ENCODE data around the gene ESCO1.
A peak's percentile ranks its signal among the peaks of the same experiment; 100 is the strongest.

ESCO1 gene

DNA sequence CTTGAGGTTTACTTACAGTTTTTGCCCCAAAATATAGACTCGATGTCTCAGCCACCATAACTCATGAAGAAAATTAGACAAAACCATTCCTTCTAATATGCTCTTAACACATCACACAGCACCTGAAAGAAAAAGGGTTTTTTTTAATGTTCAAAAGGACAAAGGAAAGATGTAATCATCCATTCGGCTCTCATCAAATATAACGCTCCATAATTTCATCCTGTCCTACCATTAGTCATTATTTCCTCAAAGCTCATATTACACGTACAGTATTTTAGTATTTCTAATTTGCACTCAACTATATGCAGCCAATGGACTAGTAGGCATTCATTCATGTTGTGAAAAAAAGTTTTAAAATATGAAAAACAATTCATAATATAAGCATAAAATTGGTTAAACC is 24.8 kb downstream of the ESCO1 start:
- no peak for DNase-seq

DNA sequence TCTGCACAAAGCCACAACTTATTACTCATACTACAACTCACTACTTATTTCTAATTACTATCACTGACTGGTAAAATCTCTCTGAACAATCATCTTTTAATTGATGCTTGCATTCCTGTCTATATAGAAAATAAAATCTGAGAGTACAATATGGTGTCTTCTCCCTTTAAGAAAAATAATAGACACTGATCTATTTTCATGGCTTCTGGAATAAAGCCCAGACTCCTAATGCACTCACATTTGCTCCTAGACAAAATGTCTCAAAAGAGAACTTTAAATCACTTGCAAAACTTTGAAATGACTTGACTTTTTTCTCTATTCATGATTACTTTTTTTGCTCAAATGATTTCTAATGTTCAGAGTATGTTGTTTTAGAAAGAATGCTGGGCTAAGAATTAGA is 28.7 kb downstream of the ESCO1 start:
- DNase-seq = no peak

GRCh38 chr18:21559195-21559594 is 41.3 kb downstream of the ESCO1 start:
- DNase-seq = no peak

DNA sequence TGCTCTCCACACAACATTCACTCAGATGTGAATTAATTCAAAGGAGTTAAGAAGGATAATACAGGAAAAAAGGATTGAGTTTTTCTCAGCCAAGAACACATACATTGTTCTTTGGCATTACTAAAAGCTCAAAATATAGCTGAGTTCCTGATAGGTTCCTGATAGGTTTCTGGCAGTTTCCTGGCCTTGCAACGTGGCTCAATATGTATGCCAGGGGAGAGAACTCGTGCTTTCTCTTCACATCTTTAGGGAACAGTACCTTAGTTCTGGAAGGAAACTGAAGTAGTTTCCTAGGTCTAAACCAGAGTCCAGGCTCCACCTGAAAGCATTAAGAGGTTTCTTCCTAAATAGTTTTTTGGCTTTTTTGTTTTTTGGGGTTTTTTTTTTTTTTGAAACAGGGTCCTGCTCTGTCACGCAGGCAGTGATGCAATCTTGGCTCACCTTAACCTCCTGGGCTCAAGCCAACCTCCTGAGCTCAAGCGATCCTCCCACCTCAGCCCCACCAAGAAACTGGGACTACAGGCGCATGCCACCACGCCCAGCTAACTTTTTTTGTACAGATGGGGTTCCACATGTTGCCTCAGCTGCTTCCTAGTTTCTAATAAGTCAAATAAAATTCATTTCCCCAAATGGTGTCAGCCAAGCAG is 42.8 kb downstream of the ESCO1 start:
- DNase-seq = no peak

DNA sequence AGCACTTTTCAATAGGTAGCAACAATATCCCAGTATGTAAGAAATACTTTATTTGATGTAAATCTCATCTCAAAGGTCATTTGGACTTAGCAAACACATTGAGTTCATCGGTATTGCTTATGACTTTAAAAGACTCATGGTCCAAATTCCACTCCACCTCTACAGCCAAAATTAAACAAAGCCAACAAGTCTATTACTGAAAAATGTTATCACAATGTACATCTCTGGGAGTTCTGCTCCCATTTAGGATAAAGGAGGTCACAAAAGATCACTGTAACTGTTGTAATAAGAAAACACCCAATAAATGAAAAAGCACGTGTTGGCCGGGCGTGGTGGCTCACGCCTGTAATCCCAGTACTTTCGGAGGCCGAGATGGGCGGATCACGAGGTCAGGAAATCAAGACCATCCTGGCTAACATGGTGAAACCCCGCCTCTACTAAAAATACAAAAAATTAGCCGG is 50.0 kb downstream of the ESCO1 start:
- DNase-seq = no peak

DNA sequence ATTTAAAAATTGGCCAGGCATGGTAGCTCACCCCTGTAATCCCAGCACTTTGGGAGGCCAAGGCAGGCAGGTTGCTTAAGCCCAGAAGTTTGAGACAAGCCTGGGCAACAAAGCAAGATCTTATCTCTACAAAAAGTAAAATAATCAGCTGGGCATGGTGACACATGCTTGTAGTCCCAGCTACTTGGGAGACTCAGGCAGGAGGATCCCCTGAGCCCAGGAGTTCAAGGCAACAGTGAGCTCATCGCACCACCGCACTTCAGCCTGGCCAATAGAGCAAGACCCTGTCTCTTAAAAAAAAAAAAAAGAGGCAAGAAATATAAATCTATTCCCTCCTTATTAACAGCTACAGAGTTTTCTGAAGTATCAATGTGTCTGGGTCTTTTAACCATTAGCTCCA is 51.9 kb downstream of the ESCO1 start:
- DNase-seq = no peak

DNA sequence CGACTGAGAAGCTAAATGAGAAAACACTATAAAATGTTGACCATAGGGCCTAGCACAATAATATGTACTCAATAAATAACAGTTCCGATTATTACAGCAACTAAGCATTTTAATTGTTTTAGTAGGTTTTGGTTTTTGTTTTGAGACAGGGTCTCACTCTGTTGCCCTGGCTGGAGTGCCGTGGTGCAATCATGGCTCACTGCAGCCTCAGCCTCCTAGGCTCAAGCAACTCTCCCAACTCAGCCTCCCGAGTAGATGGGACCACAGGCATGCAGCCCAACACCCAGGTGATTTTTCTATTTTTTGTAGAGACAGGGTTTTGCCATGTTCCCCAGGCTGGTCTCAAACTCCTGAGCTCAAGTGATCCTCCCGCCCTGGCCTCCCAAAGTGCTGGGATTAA is 54.1 kb downstream of the ESCO1 start:
- DNase-seq = no peak

DNA sequence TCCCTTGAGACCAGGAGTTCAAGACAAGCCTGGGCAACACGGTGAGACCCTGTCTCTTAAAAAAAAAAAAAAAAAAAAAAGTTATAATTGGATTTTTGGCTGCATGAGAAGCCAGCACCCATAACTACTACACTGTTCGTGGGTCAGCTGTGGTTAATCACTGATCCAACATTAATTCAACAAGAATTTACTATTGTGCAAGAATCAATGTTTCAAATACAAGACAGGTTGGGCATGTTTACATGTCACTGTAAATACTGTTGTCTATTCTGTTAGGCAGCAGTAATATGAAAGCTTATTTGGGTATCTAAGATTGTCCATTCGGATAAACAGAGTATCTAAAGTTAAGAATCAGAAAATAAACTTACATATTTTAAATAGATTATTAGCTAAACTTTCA is 62.3 kb downstream of the ESCO1 start:
- peak; percentile 6 for DNase-seq

GRCh38 chr18:21534327-21534726 is 66.2 kb downstream of the ESCO1 start:
- DNase-seq = no peak

GRCh38 chr18:21526463-21526862 is 74.0 kb downstream of the ESCO1 start:
- DNase-seq = no peak

- DNase-seq = no peak
Observed at GRCh38 chr18:21525916-21526315, 74.6 kb downstream of the ESCO1 start.

DNA sequence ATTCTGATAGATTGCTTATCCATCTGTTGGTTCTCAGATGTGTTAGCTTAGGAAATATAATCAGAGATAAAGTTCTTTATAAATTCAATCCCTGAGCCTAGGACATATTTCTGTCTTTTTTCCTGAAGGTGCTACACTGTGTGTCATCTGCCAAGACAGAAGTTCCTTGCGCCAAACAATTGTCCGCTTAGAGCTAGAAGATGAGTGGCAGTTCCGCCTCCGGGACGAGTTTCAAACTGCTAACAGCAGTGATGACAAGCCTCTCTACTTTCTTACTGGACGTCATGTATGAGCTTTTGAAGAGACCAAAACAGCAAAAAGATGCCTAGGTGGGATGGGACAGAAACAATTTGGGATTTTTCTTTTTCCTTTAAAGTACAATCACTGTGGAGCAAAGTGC is 78.0 kb downstream of the ESCO1 start:
- no peak for DNase-seq

GRCh38 chr18:21513741-21514140 is 86.8 kb downstream of the ESCO1 start:
- no peak for DNase-seq

DNA sequence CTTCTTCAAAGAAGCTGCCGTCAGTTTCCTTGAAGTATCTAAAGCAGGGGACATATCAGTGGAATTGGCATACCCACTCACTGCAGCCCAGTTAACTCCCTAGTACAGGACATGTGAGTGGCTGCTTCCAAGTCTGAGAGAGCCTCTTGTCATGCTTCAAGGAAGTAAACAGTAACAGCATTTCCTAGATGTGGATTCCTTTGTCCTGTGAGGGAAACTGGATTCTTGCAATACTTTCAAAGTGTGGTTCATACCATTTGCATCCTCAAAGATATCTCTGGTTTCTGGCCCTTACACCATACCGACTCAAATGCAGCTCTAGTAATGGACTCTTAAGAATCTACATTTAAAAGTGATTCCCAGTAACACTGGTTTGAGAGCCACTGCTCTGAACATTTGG is 87.2 kb downstream of the ESCO1 start:
- DNase-seq = no peak

GRCh38 chr18:21509062-21509461 is 91.4 kb downstream of the ESCO1 start:
- no peak for DNase-seq

- no peak for DNase-seq
Observed at GRCh38 chr18:21507913-21508701, 92.4 kb downstream of the ESCO1 start.

DNA sequence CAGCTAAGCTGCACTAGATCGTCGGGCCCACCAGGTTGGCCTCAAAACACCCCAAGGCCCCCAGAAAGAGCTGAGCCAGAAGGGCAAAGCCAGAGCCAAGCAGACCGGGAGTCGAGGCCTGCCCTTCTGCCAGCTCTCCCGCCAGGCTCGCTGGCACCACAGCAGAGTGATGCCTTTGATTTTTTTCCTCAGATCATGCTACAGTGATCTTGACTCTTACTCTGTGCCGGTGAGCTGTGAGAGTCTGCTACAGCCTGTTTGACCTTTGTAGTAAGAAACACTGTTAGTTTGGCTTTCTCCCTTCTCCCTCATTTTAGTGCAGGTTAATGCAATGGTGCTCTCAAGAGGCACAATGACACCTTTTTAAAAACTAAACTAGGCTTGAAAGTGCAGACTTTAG is 97.8 kb downstream of the ESCO1 start:
- no peak for DNase-seq

GRCh38 chr18:21499997-21500396 is 100.5 kb downstream of the ESCO1 start:
- DNase-seq = no peak

DNA sequence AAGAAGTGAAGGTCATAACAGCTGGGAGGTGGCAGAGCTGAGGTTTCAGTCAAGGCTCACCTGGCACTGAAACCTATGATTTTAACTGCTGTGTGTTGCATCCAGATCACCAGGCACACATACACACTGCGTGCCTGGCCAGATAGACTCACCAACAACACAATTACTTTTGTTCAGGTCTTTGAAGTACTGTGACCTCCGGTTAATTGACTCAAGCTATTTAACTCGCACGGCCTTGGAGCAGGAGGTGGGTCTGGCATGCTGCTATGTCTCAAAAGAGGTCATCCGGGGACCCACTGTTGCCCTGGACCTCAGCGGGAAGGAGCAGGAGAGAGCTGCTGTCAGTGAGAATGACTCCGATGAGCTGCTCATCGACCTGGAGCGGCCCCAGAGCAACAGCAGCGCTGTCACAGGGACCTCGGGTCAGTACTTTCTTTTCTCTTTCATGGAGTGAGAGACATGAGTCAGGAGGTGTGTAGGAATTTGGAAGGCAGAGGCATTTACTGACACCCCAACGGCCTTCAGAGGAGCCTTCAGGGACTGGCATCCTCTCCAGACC is 104.1 kb downstream of the ESCO1 start:
- DNase-seq = no peak

- no peak for DNase-seq
Observed at GRCh38 chr18:21490748-21491147, 109.8 kb downstream of the ESCO1 start.

- no peak for DNase-seq
Observed at GRCh38 chr18:21489919-21490495, 110.5 kb downstream of the ESCO1 start.

- DNase-seq = peak; percentile 54
Observed at GRCh38 chr18:21489119-21489750, 111.3 kb downstream of the ESCO1 start.

DNA sequence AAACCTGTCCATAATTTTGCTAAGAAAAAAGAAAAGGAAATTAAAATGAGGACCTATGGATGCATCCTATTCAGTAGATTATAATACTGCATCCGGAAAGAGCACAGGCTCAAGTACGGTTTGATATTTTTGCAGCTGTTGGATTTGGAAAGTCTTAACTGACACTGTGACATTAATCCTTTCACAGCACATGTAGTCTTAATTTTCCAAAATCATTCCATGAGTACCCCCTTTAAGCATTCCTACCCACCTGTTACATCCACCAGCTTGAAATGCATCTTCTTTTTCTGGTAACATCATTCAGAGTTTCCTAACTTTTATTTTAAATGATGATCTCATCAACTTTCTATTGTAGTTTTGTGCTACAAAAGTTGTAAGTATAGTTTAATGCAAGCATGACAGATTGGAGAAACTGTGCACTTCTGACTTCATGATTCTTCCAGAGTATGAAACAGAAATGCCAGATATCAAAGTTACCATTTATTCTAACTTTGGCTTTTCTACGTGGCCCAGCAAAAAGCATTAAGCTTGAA is 113.5 kb downstream of the ESCO1 start:
- no peak for DNase-seq

All from HCEC 1CT (cell line).